Femur (tissue), 1 donor: ENCODE results near the gene OPCML.

ENCODE experiments used
- DNase-seq: peaks from one replicate; pipeline ENCODE4 v3.0.0-alpha.2; 2017

Gene OPCML

DNA sequence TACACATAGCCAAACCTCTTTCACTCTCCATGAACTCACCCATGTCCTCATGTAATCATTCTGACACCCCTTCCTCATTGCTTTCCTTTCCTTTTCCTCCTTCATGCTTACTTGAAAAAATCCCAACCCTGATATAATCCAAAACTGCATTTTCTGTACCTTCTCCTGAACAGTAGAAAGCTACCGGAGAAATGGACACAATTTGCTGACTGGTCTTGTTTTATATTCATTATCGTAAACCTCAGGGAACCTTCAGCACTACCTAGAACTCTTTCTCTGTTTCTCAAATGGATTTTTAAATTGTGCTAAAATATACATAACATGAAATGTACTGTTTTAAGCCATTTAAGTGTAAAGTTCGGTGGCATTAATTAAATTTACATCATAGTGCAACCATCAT, 1165.0 kb downstream of the OPCML start:
- DNase-seq = no peak

DNA sequence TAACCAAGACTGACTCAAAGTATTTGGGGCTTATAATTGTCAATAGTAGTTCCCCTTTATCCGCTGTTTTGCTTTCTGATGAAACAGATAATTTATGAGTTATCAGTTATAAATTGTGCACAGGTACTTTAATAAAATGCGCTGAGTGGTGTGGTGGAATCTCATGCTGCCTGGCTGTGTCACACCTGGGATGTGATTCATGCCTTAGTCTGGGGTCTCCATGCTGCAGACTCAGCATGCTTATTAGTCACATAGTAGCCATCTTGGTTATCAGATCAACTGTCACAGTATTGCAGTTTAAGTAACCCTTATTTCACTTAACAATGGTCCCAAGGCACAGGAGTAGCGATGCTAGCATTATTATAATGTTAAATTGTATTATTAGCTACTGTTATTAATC, 1166.7 kb downstream of the OPCML start:
- no peak for DNase-seq
